HG02610 (cell line): Measurements from ENCODE around the gene CCDC148.

Source experiments
- ATAC-seq: cut with Tn5 transposase; IDR thresholded peaks from one replicate; pipeline ENCODE4 v1.9.1; 2021; ENCODE audit warnings: mild to moderate bottlenecking, moderate library complexity; ENCODE audit not compliant: unreplicated experiment

Gene CCDC148

GRCh38 chr2:158182676-158183295 is 273.8 kb downstream of the CCDC148 start:
- no peak for ATAC-seq

GRCh38 chr2:158181171-158181570 is 275.4 kb downstream of the CCDC148 start:
- ATAC-seq = no peak

GRCh38 chr2:158179660-158180059 is 276.9 kb downstream of the CCDC148 start:
- no peak for ATAC-seq

- ATAC-seq = no peak
Measured at GRCh38 chr2:158178646-158179045, 277.9 kb downstream of the CCDC148 start.

GRCh38 chr2:158174956-158175355 is 281.6 kb downstream of the CCDC148 start:
- ATAC-seq = no peak

- ATAC-seq = no peak
Measured at GRCh38 chr2:158174495-158174894, 282.1 kb downstream of the CCDC148 start.

- ATAC-seq = no peak
Measured at GRCh38 chr2:158172719-158173118, 283.8 kb downstream of the CCDC148 start.

GRCh38 chr2:158154596-158154995 is 302.0 kb downstream of the CCDC148 start:
- ATAC-seq = no peak

- no peak for ATAC-seq
Measured at GRCh38 chr2:158153270-158154015, 303.1 kb downstream of the CCDC148 start.

- ATAC-seq = no peak
Measured at GRCh38 chr2:158144914-158145625, 311.5 kb downstream of the CCDC148 start.

GRCh38 chr2:158143703-158144360 is 312.7 kb downstream of the CCDC148 start:
- no peak for ATAC-seq

GRCh38 chr2:158142568-158143332 is 313.8 kb downstream of the CCDC148 start:
- ATAC-seq = no peak

GRCh38 chr2:158142165-158142564 is 314.4 kb downstream of the CCDC148 start:
- no peak for ATAC-seq

GRCh38 chr2:158140201-158140600 is 316.4 kb downstream of the CCDC148 start:
- ATAC-seq = no peak

GRCh38 chr2:158138255-158138654 is 318.3 kb downstream of the CCDC148 start:
- ATAC-seq = no peak

- ATAC-seq = no peak
Measured at GRCh38 chr2:158135096-158135495, 321.5 kb downstream of the CCDC148 start.

- no peak for ATAC-seq
Measured at GRCh38 chr2:158134655-158135054, 321.9 kb downstream of the CCDC148 start.

- no peak for ATAC-seq
Measured at GRCh38 chr2:158134055-158134454, 322.5 kb downstream of the CCDC148 start.

GRCh38 chr2:158131919-158132566 is 324.5 kb downstream of the CCDC148 start:
- no peak for ATAC-seq

GRCh38 chr2:158131483-158131912 is 325.1 kb downstream of the CCDC148 start:
- ATAC-seq = no peak
